GM23338 (cell line): ENCODE measurements around the gene ABAT. TPM values are rescaled to one million over a fixed set of nuclear protein-coding genes. Genes with fewer than 3 reads are reported as not detected.

Source experiments
- ATAC-seq: fragments of 200-7000 bp; cut with Tn5 transposase; 3 replicates; pipeline ENCODE4 v1.9.1; 2020
- DNase-seq: peaks from one replicate; pipeline ENCODE4 v3.0.0-alpha.2; 2015; ENCODE audit warnings: low spot score
- H2AFZ ChIP-seq: fragments of 200-600 bp; sonication (generic); 2 replicates; pipeline ENCODE4 v1.8.0; 2016; ENCODE audit warnings: antibody characterized with exemption, mild to moderate bottlenecking, moderate library complexity
- H3F3A ChIP-seq: fragments of 200-600 bp; sonication (generic); replicated peaks from 2 replicates; pipeline ENCODE4 v1.8.0; 2017; ENCODE audit warnings: antibody characterized with exemption, mixed run types, low read depth
- H3K27ac ChIP-seq: fragments of 200-600 bp; sonication (generic); 2 replicates; pipeline ENCODE4 v1.6.1; 2016; ENCODE audit warnings: low read depth
- H3K27me3 ChIP-seq: fragments of 200-600 bp; sonication (generic); 2 replicates; pipeline ENCODE4 v1.8.0; 2016; ENCODE audit warnings: mild to moderate bottlenecking, mixed run types, moderate library complexity; ENCODE audit not compliant: insufficient read depth
- H3K36me3 ChIP-seq: fragments of 200-600 bp; sonication (generic); 2 replicates; pipeline ENCODE4 v1.8.0; 2016; ENCODE audit warnings: mild to moderate bottlenecking; ENCODE audit not compliant: insufficient read depth
- H3K4me1 ChIP-seq: fragments of 200-600 bp; sonication (generic); 2 replicates; pipeline ENCODE4 v1.8.0; 2016; ENCODE audit warnings: mild to moderate bottlenecking, moderate library complexity; ENCODE audit not compliant: insufficient read depth
- H3K4me2 ChIP-seq: fragments of 200-600 bp; sonication (generic); 2 replicates; pipeline ENCODE4 v1.7.1; 2017; ENCODE audit warnings: mixed run types
- H3K4me3 ChIP-seq: fragments of 200-600 bp; sonication (generic); 2 replicates; pipeline ENCODE4 v1.6.1; 2016; ENCODE audit warnings: mixed run types
- H3K79me2 ChIP-seq: fragments of 200-600 bp; sonication (generic); replicated peaks from 2 replicates; pipeline ENCODE4 v1.8.0; 2017; ENCODE audit warnings: mild to moderate bottlenecking; ENCODE audit not compliant: insufficient read depth
- H3K9me2 ChIP-seq: fragments of 200-600 bp; sonication (generic); 2 replicates; pipeline ENCODE4 v1.8.0; 2017; ENCODE audit not compliant: insufficient read depth
- H4K20me1 ChIP-seq: fragments of 200-600 bp; sonication (generic); replicated peaks from 2 replicates; pipeline ENCODE4 v1.8.0; 2017; ENCODE audit warnings: mild to moderate bottlenecking; ENCODE audit not compliant: insufficient read depth
- H3K27ac Mint-ChIP-seq: 2 replicates; pipeline ENCODE4 v1.8.0; 2020; ENCODE audit warnings: inconsistent platforms, mild to moderate bottlenecking, moderate library complexity, mixed read lengths
- H3K27me3 Mint-ChIP-seq: 3 replicates; pipeline ENCODE4 v1.8.0; 2022; ENCODE audit warnings: low read depth, mild to moderate bottlenecking, moderate library complexity, mixed read lengths, inconsistent platforms; ENCODE audit not compliant: insufficient read depth, poor library complexity
- H3K36me3 Mint-ChIP-seq: 3 replicates; pipeline ENCODE4 v1.8.0; 2021; ENCODE audit warnings: low read depth, mild to moderate bottlenecking, inconsistent platforms, moderate library complexity, mixed read lengths
- H3K4me1 Mint-ChIP-seq: 3 replicates; pipeline ENCODE4 v1.8.0; 2020; ENCODE audit warnings: mild to moderate bottlenecking, inconsistent platforms, mixed read lengths
- H3K4me3 Mint-ChIP-seq: 3 replicates; pipeline ENCODE4 v1.8.0; 2021; ENCODE audit warnings: moderate library complexity, mild to moderate bottlenecking, inconsistent platforms, mixed read lengths
- H3K9me3 Mint-ChIP-seq: 3 replicates; pipeline ENCODE4 v1.8.0; 2020; ENCODE audit warnings: moderate library complexity, mild to moderate bottlenecking, inconsistent platforms, mixed read lengths
- CREB1 ChIP-seq: fragments of 250-450 bp; sonication (Bioruptor Pico); IDR thresholded peaks from 2 replicates; pipeline ENCODE4 v1.5.0; 2020; ENCODE audit warnings: low read depth, mild to moderate bottlenecking, moderate library complexity
- EZH2 ChIP-seq: fragments of 200-600 bp; sonication (generic); IDR thresholded peaks from one replicate; pipeline ENCODE4 v1.8.0; 2017; ENCODE audit warnings: antibody characterized with exemption, mild to moderate bottlenecking, low read depth; ENCODE audit not compliant: unreplicated experiment
- EZH2phosphoT487 ChIP-seq: fragments of 200-600 bp; sonication (generic); IDR thresholded peaks from one replicate; pipeline ENCODE4 v1.8.1; 2018; ENCODE audit warnings: antibody characterized with exemption; ENCODE audit not compliant: unreplicated experiment
- NANOG ChIP-seq: IDR thresholded peaks from 2 replicates; pipeline ENCODE4 v1.6.1; 2016; ENCODE audit warnings: antibody characterized with exemption, borderline replicate concordance
- POLR2AphosphoS5 ChIP-seq: IDR thresholded peaks from 2 replicates; pipeline ENCODE4 v1.6.1; 2016; ENCODE audit warnings: antibody characterized with exemption, low read depth
- STAT1 ChIP-seq: IDR thresholded peaks from one replicate; pipeline ENCODE4 v1.6.1; 2016; ENCODE audit warnings: antibody characterized with exemption; ENCODE audit not compliant: unreplicated experiment
- ZNF114 ChIP-seq: fragments of 250-450 bp; sonication (Bioruptor Pico); IDR thresholded peaks from 2 replicates; pipeline ENCODE4 v1.5.0; 2020; ENCODE audit warnings: mild to moderate bottlenecking, moderate library complexity
- ZNF331 ChIP-seq: fragments of 250-450 bp; sonication (Bioruptor Pico); IDR thresholded peaks from 2 replicates; pipeline ENCODE4 v1.5.0; 2020; ENCODE audit warnings: low read depth, mild to moderate bottlenecking, moderate library complexity
- polyA plus RNA-seq: library from polyadenylated mRNA; unstranded; fragments of >200 nt; fragmentation: Nextera tagmentation; extraction: Ambion mirVana; gene quantifications from 2 replicates; pipeline ENCODE4 v1.2.1, GENCODE V29; 2016
- total RNA-seq: library from RNA; depleted of rRNA; stranded (reverse); fragments of >200 nt; shearing (Covaris generic); gene quantifications from 2 replicates; pipeline ENCODE4 v1.2.3, GENCODE V29; 2014
- TF ChIP-seq, protein P1 (sequence below): IDR thresholded peaks from 2 replicates; pipeline ENCODE4 v1.6.1; 2016; ENCODE audit warnings: antibody characterized with exemption
- TF ChIP-seq, protein P2 (sequence below): IDR thresholded peaks from one replicate; pipeline ENCODE4 v1.6.1; 2018; ENCODE audit warnings: antibody characterized with exemption; ENCODE audit not compliant: unreplicated experiment
- TF ChIP-seq, protein P3 (sequence below), 2 experiments: fragments of 200-600 bp in 1 of 2; sonication (generic) in 1 of 2; conservative IDR thresholded peaks; 2 replicates each; pipeline versions ENCODE4 v1.5.1 to v1.6.1; 2016 to 2017; ENCODE audit warnings: antibody characterized with exemption in 2 of 2, low read depth in 2 of 2, mild to moderate bottlenecking in 2 of 2, moderate library complexity in 1 of 2

Gene ABAT
- total and polyA plus RNA-seq, 2 experiments from 2014 or later, result 4.4 to 8.8 TPM

DNA sequence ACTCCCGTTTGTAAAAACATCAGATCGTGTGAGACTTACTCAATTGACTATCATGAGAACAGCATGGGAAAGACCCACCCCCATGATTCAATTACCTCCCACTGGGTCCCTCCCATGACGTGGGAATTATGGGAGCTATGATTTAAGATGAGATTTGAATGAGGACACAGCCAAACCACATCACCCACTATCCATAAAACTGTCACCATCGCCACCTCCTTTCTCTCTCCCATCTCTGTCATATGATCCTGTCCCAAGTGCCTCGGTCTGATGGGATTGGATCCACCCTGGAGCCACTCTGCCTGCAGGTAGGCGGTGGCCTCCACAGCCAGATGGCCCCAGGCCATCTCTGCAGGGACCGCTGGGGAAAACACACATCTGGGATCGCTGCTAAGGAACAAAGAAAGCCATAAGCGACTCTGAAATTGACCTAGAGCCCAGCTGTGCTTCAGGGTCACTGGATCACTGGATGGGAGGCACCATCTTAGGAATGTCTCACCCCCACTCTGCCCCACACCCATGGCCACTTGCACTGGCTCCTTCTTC lies 61.8 kb downstream of the ABAT start (continued):
- TF ChIP-seq, protein P1, sequence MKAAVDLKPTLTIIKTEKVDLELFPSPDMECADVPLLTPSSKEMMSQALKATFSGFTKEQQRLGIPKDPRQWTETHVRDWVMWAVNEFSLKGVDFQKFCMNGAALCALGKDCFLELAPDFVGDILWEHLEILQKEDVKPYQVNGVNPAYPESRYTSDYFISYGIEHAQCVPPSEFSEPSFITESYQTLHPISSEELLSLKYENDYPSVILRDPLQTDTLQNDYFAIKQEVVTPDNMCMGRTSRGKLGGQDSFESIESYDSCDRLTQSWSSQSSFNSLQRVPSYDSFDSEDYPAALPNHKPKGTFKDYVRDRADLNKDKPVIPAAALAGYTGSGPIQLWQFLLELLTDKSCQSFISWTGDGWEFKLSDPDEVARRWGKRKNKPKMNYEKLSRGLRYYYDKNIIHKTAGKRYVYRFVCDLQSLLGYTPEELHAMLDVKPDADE, result no peak
- TF ChIP-seq CREB1 (CRISPR knock-in tag) (no peak), NANOG (no peak), ZNF331 (no peak), EZH2phosphoT487 (no peak)
- TF ChIP-seq, protein P2, sequence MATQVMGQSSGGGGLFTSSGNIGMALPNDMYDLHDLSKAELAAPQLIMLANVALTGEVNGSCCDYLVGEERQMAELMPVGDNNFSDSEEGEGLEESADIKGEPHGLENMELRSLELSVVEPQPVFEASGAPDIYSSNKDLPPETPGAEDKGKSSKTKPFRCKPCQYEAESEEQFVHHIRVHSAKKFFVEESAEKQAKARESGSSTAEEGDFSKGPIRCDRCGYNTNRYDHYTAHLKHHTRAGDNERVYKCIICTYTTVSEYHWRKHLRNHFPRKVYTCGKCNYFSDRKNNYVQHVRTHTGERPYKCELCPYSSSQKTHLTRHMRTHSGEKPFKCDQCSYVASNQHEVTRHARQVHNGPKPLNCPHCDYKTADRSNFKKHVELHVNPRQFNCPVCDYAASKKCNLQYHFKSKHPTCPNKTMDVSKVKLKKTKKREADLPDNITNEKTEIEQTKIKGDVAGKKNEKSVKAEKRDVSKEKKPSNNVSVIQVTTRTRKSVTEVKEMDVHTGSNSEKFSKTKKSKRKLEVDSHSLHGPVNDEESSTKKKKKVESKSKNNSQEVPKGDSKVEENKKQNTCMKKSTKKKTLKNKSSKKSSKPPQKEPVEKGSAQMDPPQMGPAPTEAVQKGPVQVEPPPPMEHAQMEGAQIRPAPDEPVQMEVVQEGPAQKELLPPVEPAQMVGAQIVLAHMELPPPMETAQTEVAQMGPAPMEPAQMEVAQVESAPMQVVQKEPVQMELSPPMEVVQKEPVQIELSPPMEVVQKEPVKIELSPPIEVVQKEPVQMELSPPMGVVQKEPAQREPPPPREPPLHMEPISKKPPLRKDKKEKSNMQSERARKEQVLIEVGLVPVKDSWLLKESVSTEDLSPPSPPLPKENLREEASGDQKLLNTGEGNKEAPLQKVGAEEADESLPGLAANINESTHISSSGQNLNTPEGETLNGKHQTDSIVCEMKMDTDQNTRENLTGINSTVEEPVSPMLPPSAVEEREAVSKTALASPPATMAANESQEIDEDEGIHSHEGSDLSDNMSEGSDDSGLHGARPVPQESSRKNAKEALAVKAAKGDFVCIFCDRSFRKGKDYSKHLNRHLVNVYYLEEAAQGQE, result no peak
- TF ChIP-seq, protein P3, sequence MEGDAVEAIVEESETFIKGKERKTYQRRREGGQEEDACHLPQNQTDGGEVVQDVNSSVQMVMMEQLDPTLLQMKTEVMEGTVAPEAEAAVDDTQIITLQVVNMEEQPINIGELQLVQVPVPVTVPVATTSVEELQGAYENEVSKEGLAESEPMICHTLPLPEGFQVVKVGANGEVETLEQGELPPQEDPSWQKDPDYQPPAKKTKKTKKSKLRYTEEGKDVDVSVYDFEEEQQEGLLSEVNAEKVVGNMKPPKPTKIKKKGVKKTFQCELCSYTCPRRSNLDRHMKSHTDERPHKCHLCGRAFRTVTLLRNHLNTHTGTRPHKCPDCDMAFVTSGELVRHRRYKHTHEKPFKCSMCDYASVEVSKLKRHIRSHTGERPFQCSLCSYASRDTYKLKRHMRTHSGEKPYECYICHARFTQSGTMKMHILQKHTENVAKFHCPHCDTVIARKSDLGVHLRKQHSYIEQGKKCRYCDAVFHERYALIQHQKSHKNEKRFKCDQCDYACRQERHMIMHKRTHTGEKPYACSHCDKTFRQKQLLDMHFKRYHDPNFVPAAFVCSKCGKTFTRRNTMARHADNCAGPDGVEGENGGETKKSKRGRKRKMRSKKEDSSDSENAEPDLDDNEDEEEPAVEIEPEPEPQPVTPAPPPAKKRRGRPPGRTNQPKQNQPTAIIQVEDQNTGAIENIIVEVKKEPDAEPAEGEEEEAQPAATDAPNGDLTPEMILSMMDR (conservative IDR thresholded peaks at IDR 0.05; ENCODE audit: low read depth in 2 of 2), result no peak

DNA sequence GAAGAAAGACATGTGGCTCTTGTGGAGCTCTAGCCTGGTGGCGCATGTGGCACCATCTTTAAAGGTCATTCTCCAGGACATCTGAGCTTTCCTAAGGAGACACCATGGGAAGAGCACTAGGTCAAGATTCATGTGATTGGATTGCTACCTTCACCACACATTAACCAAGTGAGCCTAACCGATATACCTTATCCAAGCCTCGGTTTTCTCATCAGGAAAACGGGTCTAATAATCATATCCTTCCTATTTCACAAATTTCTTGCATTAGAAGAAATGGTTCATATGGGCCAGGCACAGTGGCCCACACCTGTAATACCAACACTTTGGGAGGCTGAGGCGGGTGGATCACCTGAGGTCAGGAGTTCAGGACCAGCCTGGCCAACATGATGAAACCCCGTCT lies 64.7 kb downstream of the ABAT start:
- no peaks in the 10 kb centered on the region for H3K9me2 ChIP-seq
- Mint-ChIP-seq H3K36me3 (peaks cover 14% of the 10 kb centered on the region), H3K4me3 (no peak overlapping the region), H3K27ac (no peak overlapping the region), H3K27me3 (peaks cover 2% of the 10 kb centered on the region), H3K9me3 (peaks cover 12% of the 10 kb centered on the region), H3K4me1 (peaks cover 3% of the 10 kb centered on the region; the same call in 2 of the 3 replicates)
- H3K27me3 ChIP-seq, result no peaks in the 10 kb centered on the region
- H3K4me1 ChIP-seq, result no peaks in the 10 kb centered on the region
- no peak overlapping the region for H3K27ac ChIP-seq
- no peak for DNase-seq
- no peak overlapping the region for H3K4me2 ChIP-seq
- H3K4me3 ChIP-seq, result no peak overlapping the region
- H4K20me1 ChIP-seq, result no peaks in the 10 kb centered on the region
- no peaks in the 10 kb centered on the region for H3F3A ChIP-seq
- no peaks in the 10 kb centered on the region for H3K79me2 ChIP-seq
- no peak for ATAC-seq
- H3K36me3 ChIP-seq, result no peaks in the 10 kb centered on the region
- no peak overlapping the region for H2AFZ ChIP-seq
- no peak for TF ChIP-seq ZNF114 (CRISPR knock-in tag)
- no peak for TF ChIP-seq EZH2phosphoT487
- TF ChIP-seq STAT1, result no peak
- no peak for TF ChIP-seq EZH2
- no peak for TF ChIP-seq POLR2AphosphoS5
- TF ChIP-seq, protein P3 (conservative IDR thresholded peaks at IDR 0.05; ENCODE audit: low read depth in 2 of 2), result no peak
